Inflammatory macrophage treated with lipopolysaccharide for 4 hours (primary cell): ENCODE results near the gene FAAP24.
"Not testable (repeated sequence)": the region's sequence is repeated elsewhere in the genome, so short reads cannot be mapped to it uniquely, and the experiment has no call there.

Source experiments
- DNase-seq: peaks from one replicate; pipeline ENCODE4 v3.0.0-alpha.2; 2020

The FAAP24 gene

DNA sequence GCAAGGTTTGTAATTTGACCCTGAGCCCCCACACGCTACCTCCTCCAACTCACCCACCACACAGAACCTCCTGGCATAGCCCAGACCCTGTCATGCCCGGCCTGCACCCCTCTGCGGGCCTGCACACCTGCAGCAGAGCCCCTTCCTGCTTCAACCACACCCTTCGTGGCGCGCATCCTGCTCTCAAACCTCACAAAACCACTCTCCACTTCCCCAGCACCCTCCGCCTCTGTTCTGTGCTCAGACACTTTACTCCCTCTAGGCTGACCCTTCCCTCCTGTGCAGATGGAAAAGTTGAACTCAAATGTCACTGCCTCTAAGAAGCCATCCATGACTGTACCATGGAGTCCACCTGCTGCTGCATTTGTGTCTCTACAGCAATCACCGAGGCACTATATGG lies 28.5 kb downstream of the FAAP24 start:
- no peak for DNase-seq

DNA sequence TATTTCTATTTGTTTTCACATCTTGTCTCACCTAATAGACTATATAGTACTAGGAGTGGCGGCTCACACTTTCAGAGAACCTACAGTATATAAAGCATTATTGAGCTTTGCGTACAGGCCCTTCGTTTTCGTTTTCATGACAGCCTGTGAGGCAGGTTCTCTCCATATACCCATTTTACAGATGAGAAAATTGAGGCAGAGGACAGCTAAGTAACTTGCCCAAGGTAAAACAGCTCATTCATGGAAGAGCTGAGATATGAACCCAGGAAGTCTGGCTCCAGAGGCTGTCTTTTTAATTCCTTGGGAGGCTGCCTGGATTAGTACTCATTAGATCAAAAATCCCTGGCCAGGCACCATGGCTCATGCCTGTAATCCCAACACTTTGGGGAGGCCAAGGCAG lies 28.9 kb downstream of the FAAP24 start:
- no peak for DNase-seq

- not testable (repeated sequence) for DNase-seq
These were observed 30.3 kb downstream of the FAAP24 start for GRCh38 chr19:33002126-33002865.

DNA sequence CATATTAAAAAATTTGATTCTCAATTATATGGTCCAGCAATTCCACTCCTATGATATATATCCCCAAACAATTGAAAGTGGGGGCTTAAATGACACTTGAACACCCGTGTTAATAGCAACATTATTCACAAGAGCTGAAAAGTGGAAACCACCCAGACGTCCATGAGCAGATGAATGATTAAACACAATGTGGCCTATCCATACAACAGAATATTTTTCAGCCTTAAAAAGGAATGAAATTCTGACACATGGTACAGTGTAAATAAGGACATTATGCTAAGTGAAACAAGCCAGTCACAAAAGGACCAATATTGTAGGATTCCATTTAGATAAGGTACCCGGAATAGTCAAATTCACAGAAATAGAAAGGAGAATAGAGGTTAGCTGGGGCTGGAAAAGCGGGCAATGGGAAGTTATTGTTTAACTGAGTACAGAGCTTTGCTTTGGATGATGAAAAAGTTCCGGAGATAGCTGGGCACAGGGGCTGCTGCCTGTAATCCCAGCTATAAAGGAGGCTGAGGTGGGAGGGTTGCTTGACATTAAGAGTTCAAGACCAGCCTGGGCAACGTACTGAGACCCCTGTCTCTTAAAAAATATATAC lies 31.5 kb downstream of the FAAP24 start:
- DNase-seq, result not testable (repeated sequence)

DNA sequence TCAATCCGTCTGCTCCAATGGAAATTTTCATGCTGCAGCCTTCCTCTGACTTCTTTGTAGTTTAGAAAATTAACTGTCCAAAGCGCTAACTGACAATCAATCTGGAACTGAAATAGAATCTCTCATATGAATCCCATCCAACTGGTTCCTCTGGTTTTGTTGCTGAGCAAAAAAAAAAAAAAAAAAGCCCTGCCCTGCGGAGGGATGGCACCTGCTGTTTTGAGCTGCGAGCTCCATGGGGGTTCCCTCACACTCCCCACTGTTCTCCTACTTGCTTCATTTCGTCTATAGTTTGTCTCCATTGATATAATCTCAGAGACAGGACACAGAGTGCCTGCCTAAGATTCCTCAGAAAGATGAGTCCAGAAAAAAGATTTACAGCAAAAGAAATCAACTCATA lies 33.4 kb downstream of the FAAP24 start:
- no peak for DNase-seq

DNA sequence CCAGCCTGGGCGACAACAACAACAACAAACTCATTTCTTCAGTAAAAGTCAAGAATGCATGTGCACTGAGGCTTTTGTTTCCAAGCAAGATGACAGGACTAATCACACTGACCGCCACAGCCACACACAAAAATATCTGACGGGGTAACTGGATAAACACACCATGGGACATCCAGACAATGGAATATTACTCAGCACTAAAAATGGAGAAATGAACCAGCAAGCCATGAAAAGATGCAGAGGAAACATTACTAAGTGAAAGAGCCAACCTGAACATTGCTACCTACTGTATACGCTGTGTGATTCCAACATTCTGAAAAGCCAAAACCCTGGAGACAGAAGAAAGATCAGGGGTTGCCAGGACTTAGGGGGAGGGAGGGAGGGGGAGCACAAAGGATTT lies 36.7 kb downstream of the FAAP24 start:
- DNase-seq, result no peak

GRCh38 chr19:33010891-33011290 lies 38.8 kb downstream of the FAAP24 start:
- not testable (repeated sequence) for DNase-seq

DNA sequence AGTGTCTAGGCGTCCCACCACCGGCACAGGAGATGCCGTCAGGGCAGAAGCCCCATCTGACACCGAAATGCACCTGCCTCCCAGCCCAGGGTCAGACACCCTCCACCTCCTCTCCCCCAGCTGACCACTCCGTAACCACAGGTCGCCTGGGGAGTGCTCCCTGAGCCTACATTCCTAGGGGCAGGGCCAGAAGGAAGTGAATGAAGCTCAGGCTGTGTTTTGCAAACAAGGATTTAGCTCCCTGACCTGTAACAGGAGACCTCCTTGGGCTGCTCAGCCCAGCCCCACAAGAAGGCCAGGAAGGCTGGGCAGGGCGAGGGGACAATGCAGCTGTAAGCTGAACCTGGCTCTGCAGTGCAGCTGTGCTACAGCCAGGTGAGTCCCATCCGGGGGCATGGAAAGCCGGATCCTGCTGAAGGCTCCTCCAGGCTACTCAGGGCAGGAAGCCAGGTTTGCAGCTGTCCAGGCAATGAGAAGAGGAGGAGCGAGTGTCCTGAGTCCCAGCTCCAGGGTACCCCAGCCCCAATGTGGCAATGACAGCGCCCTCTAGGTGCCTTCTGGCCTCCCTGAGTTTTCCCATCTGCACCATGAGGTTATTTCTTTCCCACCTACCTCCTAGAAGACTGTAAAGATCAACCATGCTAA lies 50.6 kb downstream of the FAAP24 start:
- no peak for DNase-seq

GRCh38 chr19:33024398-33024797 lies 52.4 kb downstream of the FAAP24 start:
- no peak for DNase-seq

DNA sequence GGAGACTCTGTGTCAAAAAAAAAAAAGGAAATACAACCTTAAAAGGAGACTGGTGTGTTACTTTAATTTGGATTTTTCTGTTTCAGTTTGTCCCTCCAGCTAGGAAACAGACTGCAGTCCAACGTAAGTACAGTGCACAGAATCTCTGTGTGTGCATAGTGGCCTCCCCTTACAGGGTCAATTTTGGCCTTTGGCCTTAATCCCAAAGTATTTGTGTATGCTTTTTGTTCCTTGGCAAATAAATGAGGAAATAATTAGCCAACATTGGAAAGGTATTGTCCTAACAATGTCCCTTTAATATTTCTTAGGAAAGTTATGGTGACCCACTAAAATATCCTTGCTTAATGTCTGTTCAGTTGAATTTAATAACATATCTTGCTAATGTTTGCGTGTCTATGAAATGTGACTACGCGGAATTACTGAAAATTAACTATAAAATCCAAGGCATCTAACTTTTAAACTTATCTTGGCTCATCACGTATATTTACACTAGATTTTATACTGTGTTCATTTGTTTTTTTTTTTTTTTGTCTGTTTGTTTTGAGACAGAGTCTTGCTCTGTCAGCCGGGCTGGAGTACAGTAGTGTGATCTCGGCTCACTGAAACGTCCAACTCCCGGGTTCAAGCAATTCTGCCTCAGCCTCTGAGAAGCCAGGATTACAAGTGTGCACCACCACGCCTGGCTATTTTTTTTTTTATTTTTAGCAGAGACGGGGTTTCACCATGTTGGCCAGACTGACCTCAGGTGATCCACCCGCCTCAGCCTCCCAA lies 53.6 kb downstream of the FAAP24 start:
- DNase-seq, result not testable (repeated sequence)

- DNase-seq, result not testable (repeated sequence)
These were observed 54.6 kb downstream of the FAAP24 start for GRCh38 chr19:33026602-33027001.
